Fibroblast of lung (primary cell): ENCODE data around the gene CES2. TPM values are rescaled to one million over a fixed set of nuclear protein-coding genes. Genes with fewer than 3 reads are reported as not detected.

ENCODE experiments used
- DNase-seq, 2 donors: peaks; one replicate each; pipeline versions ENCODE4 v3.0.0 to v3.0.0-alpha.2; 2010; ENCODE audit warnings: low read depth in 2 of 2
- H2AFZ ChIP-seq: 2 replicates; pipeline ENCODE4 v1.5.1; 2012; ENCODE audit warnings: low read length, control low read depth, inconsistent platforms
- H3K27ac ChIP-seq: 2 replicates; pipeline ENCODE4 v1.5.1; 2011; ENCODE audit warnings: low read length, control low read depth; ENCODE audit not compliant: insufficient read depth
- H3K27me3 ChIP-seq: 2 replicates; pipeline ENCODE4 v1.5.1; 2011; ENCODE audit warnings: mild to moderate bottlenecking, low read length; ENCODE audit not compliant: control insufficient read depth, insufficient read depth
- H3K36me3 ChIP-seq: 2 replicates; pipeline ENCODE4 v1.5.1; 2011; ENCODE audit warnings: low read length; ENCODE audit not compliant: control insufficient read depth, insufficient read depth
- H3K4me1 ChIP-seq: 2 replicates; pipeline ENCODE4 v1.5.1; 2011; ENCODE audit warnings: low read length; ENCODE audit not compliant: control insufficient read depth, insufficient read depth; ENCODE audit errors: extremely low read depth
- H3K4me2 ChIP-seq: 2 replicates; pipeline ENCODE4 v1.5.1; 2011; ENCODE audit warnings: low read length, control low read depth; ENCODE audit not compliant: insufficient read depth; ENCODE audit errors: extremely low read depth
- H3K4me3 ChIP-seq, 4 experiments: fragments of 200-600 bp in 1 of 4; sonication (generic) in 1 of 4; replicated peaks in 1 of 4; 2 replicates each; pipeline ENCODE4 v1.5.1; 2011 to 2016; ENCODE audit warnings: low read length in 4 of 4, low read depth in 3 of 4, mild to moderate bottlenecking in 3 of 4, control low read depth in 2 of 4, inconsistent platforms in 1 of 4, mixed read lengths in 1 of 4; ENCODE audit not compliant: insufficient read depth in 1 of 4; ENCODE audit errors: control extremely low read depth in 1 of 4
- H3K79me2 ChIP-seq: 2 replicates; pipeline ENCODE4 v1.5.1; 2012; ENCODE audit warnings: mild to moderate bottlenecking, low read length, inconsistent platforms; ENCODE audit not compliant: control insufficient read depth, insufficient read depth
- H3K9ac ChIP-seq: 2 replicates; pipeline ENCODE4 v1.5.1; 2011; ENCODE audit warnings: mild to moderate bottlenecking, low read length, control low read depth; ENCODE audit not compliant: insufficient read depth
- H3K9me3 ChIP-seq: 2 replicates; pipeline ENCODE4 v1.5.1; 2012; ENCODE audit warnings: low read depth, low read length; ENCODE audit not compliant: control insufficient read depth, insufficient read depth
- H4K20me1 ChIP-seq: 2 replicates; pipeline ENCODE4 v1.5.1; 2011; ENCODE audit warnings: low read length; ENCODE audit not compliant: control insufficient read depth, insufficient read depth; ENCODE audit errors: extremely low read depth
- EZH2 ChIP-seq: IDR thresholded peaks from 2 replicates; pipeline ENCODE4 v1.5.1; 2012; ENCODE audit warnings: low read length, control low read depth, mild to moderate bottlenecking; ENCODE audit errors: missing control alignments
- polyA plus RNA-seq, 2 donors: library from polyadenylated mRNA; depleted of rRNA in 1 of 2; stranded (reverse) in 1 of 2; unstranded in 1 of 2; fragments of >200 nt; gene quantifications; 2 replicates each; pipeline ENCODE4 v1.2.1, GENCODE V29; 2011 to 2012; ENCODE audit warnings: missing spikeins in 1 of 2
- total RNA-seq: library from RNA; depleted of rRNA; stranded (reverse); fragments of >200 nt; gene quantifications from 2 replicates; pipeline ENCODE4 v1.2.1, GENCODE V29; 2014
- TF ChIP-seq, protein P1 (sequence below), 2 donors: IDR thresholded peaks in 1 of 2; conservative IDR thresholded peaks in 1 of 2; 1 replicate in 1 of 2; 2 replicates in 1 of 2; pipeline ENCODE4 v1.5.1; 2011 to 2012; ENCODE audit warnings: low read length in 2 of 2, control low read depth in 1 of 2, inconsistent platforms in 1 of 2, low read depth in 1 of 2, mild to moderate bottlenecking in 1 of 2

CES2 gene
- total and polyA plus RNA-seq, 2 donors (not counting 1 experiment from before 2014, with no cell fraction given), result 22.9 to 47.6 TPM

DNA sequence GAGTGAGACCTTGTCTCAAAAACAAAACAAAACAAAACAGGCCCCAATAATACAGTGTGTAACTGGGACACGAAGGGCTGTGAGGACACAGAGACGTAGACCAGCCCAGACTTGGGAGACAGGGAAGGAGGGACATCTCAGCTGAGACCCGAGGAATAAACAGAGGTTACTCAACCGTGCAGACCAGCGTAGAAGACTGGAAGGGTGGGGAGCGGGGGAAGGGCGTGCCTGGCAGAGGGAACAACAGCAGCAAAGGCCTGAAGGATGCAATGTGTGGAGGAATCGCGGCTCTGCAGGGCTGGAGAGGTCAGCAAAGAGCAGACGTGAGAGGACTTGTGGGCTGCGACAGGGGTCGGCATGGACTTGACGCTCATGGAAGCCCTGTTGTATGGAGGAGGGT is 41.4 kb downstream of the CES2 start:
- no peak for TF ChIP-seq EZH2
- TF ChIP-seq, protein P1, sequence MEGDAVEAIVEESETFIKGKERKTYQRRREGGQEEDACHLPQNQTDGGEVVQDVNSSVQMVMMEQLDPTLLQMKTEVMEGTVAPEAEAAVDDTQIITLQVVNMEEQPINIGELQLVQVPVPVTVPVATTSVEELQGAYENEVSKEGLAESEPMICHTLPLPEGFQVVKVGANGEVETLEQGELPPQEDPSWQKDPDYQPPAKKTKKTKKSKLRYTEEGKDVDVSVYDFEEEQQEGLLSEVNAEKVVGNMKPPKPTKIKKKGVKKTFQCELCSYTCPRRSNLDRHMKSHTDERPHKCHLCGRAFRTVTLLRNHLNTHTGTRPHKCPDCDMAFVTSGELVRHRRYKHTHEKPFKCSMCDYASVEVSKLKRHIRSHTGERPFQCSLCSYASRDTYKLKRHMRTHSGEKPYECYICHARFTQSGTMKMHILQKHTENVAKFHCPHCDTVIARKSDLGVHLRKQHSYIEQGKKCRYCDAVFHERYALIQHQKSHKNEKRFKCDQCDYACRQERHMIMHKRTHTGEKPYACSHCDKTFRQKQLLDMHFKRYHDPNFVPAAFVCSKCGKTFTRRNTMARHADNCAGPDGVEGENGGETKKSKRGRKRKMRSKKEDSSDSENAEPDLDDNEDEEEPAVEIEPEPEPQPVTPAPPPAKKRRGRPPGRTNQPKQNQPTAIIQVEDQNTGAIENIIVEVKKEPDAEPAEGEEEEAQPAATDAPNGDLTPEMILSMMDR (conservative IDR thresholded peaks at IDR 0.05 in 1 of 2, IDR thresholded peaks at IDR 0.05 in 1 of 2; ENCODE audit: low read depth in 1 of 2, low read length in 2 of 2), result no peak
- peak in 1 of 2 donors; percentile 24 for DNase-seq
- H3K4me3 ChIP-seq, result no peak overlapping the region

DNA sequence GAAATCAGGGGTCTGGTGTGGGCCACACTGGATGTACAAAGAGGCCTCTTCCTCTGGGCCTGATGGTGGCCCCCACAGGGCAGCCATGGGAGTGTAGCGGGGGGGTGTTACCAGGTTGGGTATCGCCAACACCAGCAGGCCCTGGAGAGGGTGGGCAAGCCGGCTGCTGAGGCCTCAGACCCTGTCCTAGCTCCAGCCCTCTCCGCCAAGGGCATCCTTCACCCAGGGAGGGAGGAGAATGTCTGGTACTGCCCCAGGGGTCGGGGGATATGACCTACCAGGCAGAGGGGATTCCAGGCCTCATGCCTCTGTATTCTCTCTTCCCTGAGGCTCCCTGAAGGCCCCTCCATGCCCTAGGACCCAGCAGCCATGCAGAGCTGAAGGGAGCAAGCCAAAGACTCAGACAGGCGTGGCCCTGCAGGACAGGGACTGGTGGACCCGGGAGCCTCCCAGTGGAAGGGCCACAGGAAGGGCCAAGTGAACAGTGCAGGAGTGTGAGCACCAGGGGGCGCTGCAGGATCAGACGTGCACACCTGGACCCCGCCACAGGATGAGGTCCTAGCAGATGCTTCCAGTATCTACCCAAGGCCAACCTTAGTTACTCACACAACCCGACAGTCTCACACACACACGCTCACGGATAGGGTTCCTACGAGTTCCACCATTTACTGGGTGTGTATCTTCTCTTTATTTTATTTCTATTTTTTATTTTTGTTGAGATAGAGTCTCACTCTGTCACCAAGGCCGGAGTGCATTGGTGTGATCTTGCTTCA is 42.2 kb downstream of the CES2 start:
- no peak overlapping the region for H3K27ac ChIP-seq
- no peaks in the 10 kb centered on the region for H3K4me1 ChIP-seq
- no peak for TF ChIP-seq EZH2
- TF ChIP-seq, protein P1 (conservative IDR thresholded peaks at IDR 0.05 in 1 of 2, IDR thresholded peaks at IDR 0.05 in 1 of 2; ENCODE audit: low read depth in 1 of 2, low read length in 2 of 2), result peak; percentile 88 to 89
- no peaks in the 10 kb centered on the region for H4K20me1 ChIP-seq
- no peaks in the 10 kb centered on the region for H3K79me2 ChIP-seq
- no peak overlapping the region for H3K9ac ChIP-seq
- no peak overlapping the region for H2AFZ ChIP-seq
- no peaks in the 10 kb centered on the region for H3K9me3 ChIP-seq
- H3K27me3 ChIP-seq, result no peaks in the 10 kb centered on the region
- H3K4me2 ChIP-seq, result no peak overlapping the region
- DNase-seq, result peak; percentile 60 to 78
- H3K36me3 ChIP-seq, result no peaks in the 10 kb centered on the region
- no peak overlapping the region for H3K4me3 ChIP-seq

More for the DNA sequence above, 41.4 kb downstream of the CES2 start:
- H3K9ac ChIP-seq, result no peak overlapping the region
- no peaks in the 10 kb centered on the region for H3K79me2 ChIP-seq
- no peaks in the 10 kb centered on the region for H3K4me1 ChIP-seq
- H3K27ac ChIP-seq, result no peak overlapping the region
- H3K27me3 ChIP-seq, result no peaks in the 10 kb centered on the region
- no peak overlapping the region for H3K4me2 ChIP-seq
- H2AFZ ChIP-seq, result no peak overlapping the region
- H3K36me3 ChIP-seq, result no peaks in the 10 kb centered on the region
- H4K20me1 ChIP-seq, result no peaks in the 10 kb centered on the region
- H3K9me3 ChIP-seq, result no peaks in the 10 kb centered on the region

DNA sequence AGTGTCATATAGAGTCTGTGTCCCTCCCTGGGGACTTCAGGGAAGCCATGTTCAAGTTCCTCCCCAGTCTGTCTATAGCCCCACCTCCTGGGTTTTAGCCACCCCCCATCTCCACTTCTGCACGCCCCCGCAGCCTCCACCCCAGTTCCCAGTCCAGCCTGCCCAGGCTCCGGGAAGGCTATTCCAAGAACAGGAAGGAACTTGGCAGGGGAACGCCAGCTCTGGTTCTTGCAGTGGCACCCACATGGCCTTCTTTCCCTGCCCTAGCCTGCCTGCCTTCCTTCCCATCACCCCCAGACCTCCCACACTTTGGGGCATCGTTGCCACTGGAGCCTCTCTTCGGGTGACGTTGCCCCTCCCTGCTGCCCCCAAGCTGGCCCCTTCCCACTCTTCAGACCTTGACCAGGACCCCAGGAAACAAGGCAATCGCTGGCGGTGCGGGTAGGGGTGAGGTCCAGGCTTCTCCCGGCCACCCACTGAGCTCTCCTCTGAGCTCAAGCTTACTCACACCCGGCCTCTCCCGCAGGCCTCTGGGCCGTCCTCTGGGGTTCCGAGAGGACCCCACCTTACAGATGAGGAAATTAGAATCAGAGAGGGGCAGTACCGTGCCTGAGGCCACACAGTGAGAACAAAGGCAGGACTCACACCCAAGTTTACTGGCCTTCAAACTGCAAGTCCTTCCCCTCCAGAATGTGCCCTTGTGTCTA is 43.8 kb downstream of the CES2 start:
- no peak overlapping the region for H3K4me3 ChIP-seq
- H3K9ac ChIP-seq, result no peak overlapping the region
- no peaks in the 10 kb centered on the region for H3K9me3 ChIP-seq
- H3K4me1 ChIP-seq, result no peaks in the 10 kb centered on the region
- no peaks in the 10 kb centered on the region for H3K27me3 ChIP-seq
- H3K79me2 ChIP-seq, result no peaks in the 10 kb centered on the region
- TF ChIP-seq, protein P1 (conservative IDR thresholded peaks at IDR 0.05 in 1 of 2, IDR thresholded peaks at IDR 0.05 in 1 of 2; ENCODE audit: low read depth in 1 of 2, low read length in 2 of 2), result no peak
- TF ChIP-seq EZH2, result no peak
- no peak overlapping the region for H3K4me2 ChIP-seq
- no peaks in the 10 kb centered on the region for H4K20me1 ChIP-seq
- H2AFZ ChIP-seq, result no peak overlapping the region
- peak in 1 of 2 donors; percentile 17 for DNase-seq
- H3K36me3 ChIP-seq, result no peaks in the 10 kb centered on the region
- no peak overlapping the region for H3K27ac ChIP-seq
